ENCODE measurements around the gene SLC22A31.

- TF ChIP-seq CTCF (IDR thresholded peaks at IDR 0.05) (no peak), POLR2A (IDR thresholded peaks at IDR 0.05) (no peak)
Measured at GRCh38 chr16:89147085-89147817, 53.1 kb downstream of the SLC22A31 start.

All from right lobe of liver (tissue), 4 donors.